HepG2 (cell line): ENCODE results near the gene STK39. TPM values are rescaled to one million over a fixed set of nuclear protein-coding genes. Genes with fewer than 3 reads are reported as not detected.

Experiments used
- E2F5 ChIP-seq: sonication (generic); formaldehyde crosslinking; conservative IDR thresholded peaks from 2 replicates; pipeline ENCODE4 v1.4.0; 2020; ENCODE audit warnings: missing genetic modification reagents
- KDM1A ChIP-seq: IDR thresholded peaks from 2 replicates; pipeline ENCODE4 v1.6.1; 2016; ENCODE audit warnings: missing compliant biosample characterization
- KLF9 ChIP-seq: IDR thresholded peaks from 2 replicates; pipeline ENCODE4 v1.6.1; 2016; ENCODE audit warnings: low read depth
- MBD4 ChIP-seq: IDR thresholded peaks from 2 replicates; pipeline ENCODE4 v1.6.1; 2012; ENCODE audit warnings: low read length, inconsistent platforms, borderline replicate concordance
- MEIS1 ChIP-seq: sonication (generic); formaldehyde crosslinking; IDR thresholded peaks from 2 replicates; pipeline ENCODE4 v1.9.0; 2021; ENCODE audit warnings: mild to moderate bottlenecking, missing genetic modification reagents, moderate library complexity, borderline replicate concordance
- MTA3 ChIP-seq: sonication (generic); formaldehyde crosslinking; IDR thresholded peaks from 2 replicates; pipeline ENCODE4 v1.4.0; 2020; ENCODE audit warnings: missing genetic modification reagents
- MYNN ChIP-seq: sonication (generic); formaldehyde crosslinking; IDR thresholded peaks from 2 replicates; pipeline ENCODE4 v1.4.0; 2020; ENCODE audit warnings: mild to moderate bottlenecking, low read depth, missing genetic modification reagents
- NR3C1 ChIP-seq: sonication (generic); formaldehyde crosslinking; IDR thresholded peaks from 2 replicates; pipeline ENCODE4 v1.4.0; 2020; ENCODE audit warnings: missing genetic modification reagents
- PAWR ChIP-seq: sonication (generic); formaldehyde crosslinking; IDR thresholded peaks from 2 replicates; pipeline ENCODE4 v1.4.0; 2020; ENCODE audit warnings: missing genetic modification reagents, mild to moderate bottlenecking, borderline replicate concordance
- RFX5 ChIP-seq: IDR thresholded peaks from 2 replicates; pipeline ENCODE4 v1.6.1; 2011; ENCODE audit warnings: low read depth, low read length, improper control_type of control experiment
- RFXANK ChIP-seq: IDR thresholded peaks from 2 replicates; pipeline ENCODE4 v1.6.1; 2016
- TARDBP ChIP-seq: sonication (generic); formaldehyde crosslinking; IDR thresholded peaks from 2 replicates; pipeline ENCODE4 v1.8.0; 2022; ENCODE audit warnings: mild to moderate bottlenecking, missing genetic modification reagents
- TEAD2 ChIP-seq: sonication (generic); formaldehyde crosslinking; IDR thresholded peaks from 2 replicates; pipeline ENCODE4 v1.9.0; 2021; ENCODE audit warnings: missing genetic modification reagents
- U2AF2 ChIP-seq: fragments of 200-400 bp; formaldehyde crosslinking; IDR thresholded peaks from 2 replicates; pipeline ENCODE4 v1.6.1; 2017; ENCODE audit warnings: low read depth, mild to moderate bottlenecking, low read length
- XBP1 ChIP-seq: sonication (generic); formaldehyde crosslinking; IDR thresholded peaks from 2 replicates; pipeline ENCODE4 v1.5.0; 2020; ENCODE audit warnings: missing genetic modification reagents
- ZNF138 ChIP-seq: sonication (generic); formaldehyde crosslinking; IDR thresholded peaks from 2 replicates; pipeline ENCODE4 v1.5.0; 2020; ENCODE audit warnings: mild to moderate bottlenecking, low read depth, missing genetic modification reagents
- ZNF235 ChIP-seq: sonication (generic); formaldehyde crosslinking; IDR thresholded peaks from 2 replicates; pipeline ENCODE4 v1.8.1; 2023; ENCODE audit warnings: mild to moderate bottlenecking, missing genetic modification reagents, borderline replicate concordance
- ZNF552 ChIP-seq: sonication (generic); formaldehyde crosslinking; IDR thresholded peaks from 2 replicates; pipeline ENCODE4 v1.9.0; 2022; ENCODE audit warnings: missing genetic modification reagents, mild to moderate bottlenecking, borderline replicate concordance
- ZNF558 ChIP-seq: sonication (generic); formaldehyde crosslinking; IDR thresholded peaks from 2 replicates; pipeline ENCODE4 v1.9.0; 2022; ENCODE audit warnings: mild to moderate bottlenecking, missing genetic modification reagents, borderline replicate concordance
- ZSCAN20 ChIP-seq: sonication (generic); formaldehyde crosslinking; IDR thresholded peaks from 2 replicates; pipeline ENCODE4 v1.4.0; 2020; ENCODE audit warnings: missing genetic modification reagents, mild to moderate bottlenecking, borderline replicate concordance
- ZSCAN22 ChIP-seq: sonication (generic); formaldehyde crosslinking; IDR thresholded peaks from 2 replicates; pipeline ENCODE4 v1.4.0; 2020; ENCODE audit warnings: mild to moderate bottlenecking, missing genetic modification reagents
- polyA plus RNA-seq, 8 experiments: library from polyadenylated mRNA; depleted of rRNA in 3 of 8; stranded (reverse) in 7 of 8; unstranded in 1 of 8; fragments of >200 nt; fragmentation: Illumina TruSeq in 4 of 8; extraction: Trizol in 4 of 8; gene quantifications; 2 replicates each; pipeline versions ENCODE4 v1.2.1 to v1.2.3, GENCODE V29; 2011 to 2016; ENCODE audit warnings: low read depth in 4 of 8, missing spikeins in 1 of 8, mixed read lengths in 1 of 8; ENCODE audit not compliant: insufficient read depth in 1 of 8
- total RNA-seq, 5 experiments: library from RNA; depleted of rRNA; stranded (reverse); fragments of >200 nt; fragmentation: Illumina TruSeq; extraction: Trizol; gene quantifications; 2 replicates each; pipeline ENCODE4 v1.2.3, GENCODE V29; 2016; ENCODE audit warnings: low read depth in 1 of 5
- TF ChIP-seq, protein P1 (sequence below): sonication (generic); formaldehyde crosslinking; IDR thresholded peaks from 2 replicates; pipeline ENCODE4 v1.5.1; 2020; ENCODE audit warnings: mild to moderate bottlenecking, missing genetic modification reagents, moderate library complexity
- TF ChIP-seq, protein P2 (sequence below): sonication (generic); formaldehyde crosslinking; conservative IDR thresholded peaks from 2 replicates; pipeline ENCODE4 v1.8.0; 2022; ENCODE audit warnings: mild to moderate bottlenecking, moderate library complexity, missing genetic modification reagents
- TF ChIP-seq, protein P3 (sequence below): sonication (generic); formaldehyde crosslinking; IDR thresholded peaks from 2 replicates; pipeline ENCODE4 v1.5.0; 2020; ENCODE audit warnings: mild to moderate bottlenecking, missing genetic modification reagents, moderate library complexity

Gene STK39
- total and polyA plus RNA-seq, 2 of the 13 experiments (the other 11 are each of a cell fraction or from before 2014, with no cell fraction given): 27.3 to 38.4 TPM

DNA sequence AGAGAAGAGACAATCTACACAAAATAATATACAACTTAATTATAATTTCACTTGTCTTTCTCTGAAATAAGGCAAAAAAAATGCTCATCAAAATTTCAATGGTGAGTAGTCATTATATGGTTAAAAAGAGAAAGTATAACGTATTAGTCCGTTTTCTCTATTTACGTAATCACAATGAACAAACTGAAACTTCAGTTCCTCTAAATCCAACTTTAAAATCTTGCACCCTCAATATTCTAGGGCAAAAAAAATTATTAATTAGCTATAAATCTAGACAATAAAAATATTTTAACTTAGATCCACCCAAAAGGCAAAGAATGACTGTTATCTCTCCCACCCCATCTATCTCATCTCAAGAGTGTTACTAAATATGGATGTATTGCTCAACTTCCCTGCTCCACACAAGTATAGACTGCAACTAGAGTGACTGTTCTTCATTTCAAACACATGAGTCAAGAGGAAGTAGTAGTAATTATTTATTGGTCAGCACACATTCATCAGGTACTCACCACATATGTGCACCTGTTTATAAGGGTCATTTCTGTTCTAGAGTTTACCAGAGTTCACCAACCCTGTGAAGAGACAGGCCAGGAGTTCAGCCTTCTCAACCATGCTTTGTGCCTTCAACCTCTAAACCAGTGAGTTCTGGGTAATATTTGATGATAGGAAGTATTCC, 36.4 kb downstream of the STK39 start (continued):
- TF ChIP-seq KDM1A (CRISPR knock-in tag) (peak; percentile 32; the same call in 1 of the 2 replicates), ZSCAN20 (CRISPR knock-in tag) (no peak), NR3C1 (CRISPR knock-in tag) (no peak), MYNN (no peak), XBP1 (CRISPR knock-in tag) (no peak), ZNF138 (CRISPR knock-in tag) (no peak), RFX5 (no peak), MEIS1 (CRISPR knock-in tag) (no peak), TARDBP (CRISPR knock-in tag) (no peak), MTA3 (CRISPR knock-in tag) (no peak), U2AF2 (no peak), TEAD2 (CRISPR knock-in tag) (no peak), ZNF235 (CRISPR knock-in tag) (no peak), MBD4 (0 out of 2 replicates have a peak, but pooled peaks have one; percentile 46), RFXANK (CRISPR knock-in tag) (no peak), ZNF552 (no peak), E2F5 (CRISPR knock-in tag) (no peak), KLF9 (CRISPR knock-in tag) (no peak), ZSCAN22 (CRISPR knock-in tag) (no peak), PAWR (CRISPR knock-in tag) (no peak), ZNF558 (CRISPR knock-in tag) (no peak)
- TF ChIP-seq, protein P1, sequence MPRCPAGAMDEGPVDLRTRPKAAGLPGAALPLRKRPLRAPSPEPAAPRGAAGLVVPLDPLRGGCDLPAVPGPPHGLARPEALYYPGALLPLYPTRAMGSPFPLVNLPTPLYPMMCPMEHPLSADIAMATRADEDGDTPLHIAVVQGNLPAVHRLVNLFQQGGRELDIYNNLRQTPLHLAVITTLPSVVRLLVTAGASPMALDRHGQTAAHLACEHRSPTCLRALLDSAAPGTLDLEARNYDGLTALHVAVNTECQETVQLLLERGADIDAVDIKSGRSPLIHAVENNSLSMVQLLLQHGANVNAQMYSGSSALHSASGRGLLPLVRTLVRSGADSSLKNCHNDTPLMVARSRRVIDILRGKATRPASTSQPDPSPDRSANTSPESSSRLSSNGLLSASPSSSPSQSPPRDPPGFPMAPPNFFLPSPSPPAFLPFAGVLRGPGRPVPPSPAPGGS (CRISPR knock-in tag): no peak
- TF ChIP-seq, protein P2, sequence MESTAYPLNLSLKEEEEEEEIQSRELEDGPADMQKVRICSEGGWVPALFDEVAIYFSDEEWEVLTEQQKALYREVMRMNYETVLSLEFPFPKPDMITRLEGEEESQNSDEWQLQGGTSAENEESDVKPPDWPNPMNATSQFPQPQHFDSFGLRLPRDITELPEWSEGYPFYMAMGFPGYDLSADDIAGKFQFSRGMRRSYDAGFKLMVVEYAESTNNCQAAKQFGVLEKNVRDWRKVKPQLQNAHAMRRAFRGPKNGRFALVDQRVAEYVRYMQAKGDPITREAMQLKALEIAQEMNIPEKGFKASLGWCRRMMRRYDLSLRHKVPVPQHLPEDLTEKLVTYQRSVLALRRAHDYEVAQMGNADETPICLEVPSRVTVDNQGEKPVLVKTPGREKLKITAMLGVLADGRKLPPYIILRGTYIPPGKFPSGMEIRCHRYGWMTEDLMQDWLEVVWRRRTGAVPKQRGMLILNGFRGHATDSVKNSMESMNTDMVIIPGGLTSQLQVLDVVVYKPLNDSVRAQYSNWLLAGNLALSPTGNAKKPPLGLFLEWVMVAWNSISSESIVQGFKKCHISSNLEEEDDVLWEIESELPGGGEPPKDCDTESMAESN: no peak
- TF ChIP-seq, protein P3, sequence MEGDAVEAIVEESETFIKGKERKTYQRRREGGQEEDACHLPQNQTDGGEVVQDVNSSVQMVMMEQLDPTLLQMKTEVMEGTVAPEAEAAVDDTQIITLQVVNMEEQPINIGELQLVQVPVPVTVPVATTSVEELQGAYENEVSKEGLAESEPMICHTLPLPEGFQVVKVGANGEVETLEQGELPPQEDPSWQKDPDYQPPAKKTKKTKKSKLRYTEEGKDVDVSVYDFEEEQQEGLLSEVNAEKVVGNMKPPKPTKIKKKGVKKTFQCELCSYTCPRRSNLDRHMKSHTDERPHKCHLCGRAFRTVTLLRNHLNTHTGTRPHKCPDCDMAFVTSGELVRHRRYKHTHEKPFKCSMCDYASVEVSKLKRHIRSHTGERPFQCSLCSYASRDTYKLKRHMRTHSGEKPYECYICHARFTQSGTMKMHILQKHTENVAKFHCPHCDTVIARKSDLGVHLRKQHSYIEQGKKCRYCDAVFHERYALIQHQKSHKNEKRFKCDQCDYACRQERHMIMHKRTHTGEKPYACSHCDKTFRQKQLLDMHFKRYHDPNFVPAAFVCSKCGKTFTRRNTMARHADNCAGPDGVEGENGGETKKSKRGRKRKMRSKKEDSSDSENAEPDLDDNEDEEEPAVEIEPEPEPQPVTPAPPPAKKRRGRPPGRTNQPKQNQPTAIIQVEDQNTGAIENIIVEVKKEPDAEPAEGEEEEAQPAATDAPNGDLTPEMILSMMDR (CRISPR knock-in tag): no peak
